AG04450 (cell line): ENCODE measurements around the gene CFAP20DC. TPM values are rescaled to one million over a fixed set of nuclear protein-coding genes. Genes with fewer than 3 reads are reported as not detected.

Experiments
- CTCF ChIA-PET: fragments of 300-600, 350-600 bp; formaldehyde crosslinking; extraction: SDS; loops from one replicate; lab custom pipeline; 2022; ENCODE audit warnings: antibody characterized with exemption, inconsistent platforms; lab: Charles Lee
- POLR2A ChIA-PET: fragments of 350-600 bp; formaldehyde crosslinking; extraction: SDS; loops from one replicate; lab custom pipeline; 2021; ENCODE audit warnings: antibody characterized with exemption, inconsistent platforms; lab: Yijun Ruan, JAX
- DNase-seq: peaks from one replicate; pipeline ENCODE4 v3.0.0-alpha.2; 2011; ENCODE audit warnings: low read depth, low spot score
- H3K27ac ChIP-seq: one replicate; pipeline ENCODE4 v1.5.1; 2012; ENCODE audit warnings: low read depth, low read length, control low read depth
- H3K27me3 ChIP-seq: one replicate; pipeline ENCODE4 v1.6.0; 2012; ENCODE audit warnings: low read length; ENCODE audit not compliant: control insufficient read depth, insufficient read depth
- H3K4me3 ChIP-seq: 2 replicates; pipeline ENCODE4 v1.5.1; 2011; ENCODE audit warnings: mild to moderate bottlenecking, low read depth, low read length, control low read depth
- H3K9me3 ChIP-seq: 2 replicates; pipeline ENCODE4 v1.5.1; 2012; ENCODE audit warnings: low read length; ENCODE audit not compliant: control insufficient read depth, insufficient read depth
- CTCF ChIP-seq: IDR thresholded peaks from 2 replicates; pipeline ENCODE4 v1.5.1; 2011; ENCODE audit warnings: low read depth, low read length, control low read depth, inconsistent platforms
- polyA plus RNA-seq: library from polyadenylated mRNA; depleted of rRNA; stranded (reverse); fragments of >200 nt; gene quantifications from 2 replicates; pipeline ENCODE4 v1.2.3, GENCODE V29; 2011

CFAP20DC gene
- polyA plus RNA-seq, 1 experiment: 3.5 TPM

- Histone ChIP-seq H3K4me3 (no peak overlapping the region), H3K27me3 (no peaks in the 10 kb centered on the region), H3K9me3 (no peaks in the 10 kb centered on the region), H3K27ac (peak overlapping the region; percentile 84)
- ChIA-PET POLR2A (interaction anchor here (0.6 kb wide), 1 partner anchor 438 kb away, joined by 6 read pairs; no protein-coding TSS in a partner anchor), CTCF (interaction anchor here (0.6 to 7.3 kb wide), 4 partner anchors 54 to 858 kb away, joined by 3 to 48 read pairs (median 8); no protein-coding TSS in a partner anchor)
- TF ChIP-seq CTCF: no peak
- DNase-seq: no peak
Observed at GRCh38 chr3:58999134-58999773, 50.6 kb downstream of the CFAP20DC start.

- POLR2A ChIA-PET: interaction anchor here (0.6 to 1.3 kb wide), 2 partner anchors 129 to 438 kb away, joined by 3 to 6 read pairs; no protein-coding TSS in a partner anchor
- Histone ChIP-seq H3K4me3 (no peak overlapping the region), H3K9me3 (no peaks in the 10 kb centered on the region), H3K27ac (peak overlapping the region; percentile 84), H3K27me3 (no peaks in the 10 kb centered on the region)
- CTCF ChIA-PET: interaction anchor here (0.6 to 7.3 kb wide), 6 partner anchors 55 to 859 kb away, joined by 3 to 48 read pairs (median 7); no protein-coding TSS in a partner anchor
- no peak for TF ChIP-seq CTCF
- peak; percentile 81 for DNase-seq
Observed at GRCh38 chr3:58998476-58999117, 51.2 kb downstream of the CFAP20DC start.

- H3K9me3 ChIP-seq: no peaks in the 10 kb centered on the region
- TF ChIP-seq CTCF: no peak
- no peaks in the 10 kb centered on the region for H3K27me3 ChIP-seq
- ChIA-PET POLR2A (no interaction called here), CTCF (interaction anchor here (1.5 to 7.3 kb wide), 4 partner anchors 30 to 215 kb away, joined by 5 to 48 read pairs (median 8); no protein-coding TSS in a partner anchor)
- no peak overlapping the region for H3K27ac ChIP-seq
- no peak overlapping the region for H3K4me3 ChIP-seq
- no peak for DNase-seq
Observed at GRCh38 chr3:58996730-58997129, 53.1 kb downstream of the CFAP20DC start.

- POLR2A ChIA-PET: no interaction called here
- DNase-seq: peak; percentile 38
- no peak overlapping the region for H3K27ac ChIP-seq
- no peaks in the 10 kb centered on the region for H3K9me3 ChIP-seq
- CTCF ChIA-PET: interaction anchor here (0.6 to 7.3 kb wide), 44 partner anchors 8 to 1616 kb away, joined by 3 to 48 read pairs (median 4); no protein-coding TSS in a partner anchor
- H3K27me3 ChIP-seq: no peaks in the 10 kb centered on the region
- peak; percentile 92 for TF ChIP-seq CTCF
- H3K4me3 ChIP-seq: no peak overlapping the region
Observed at GRCh38 chr3:58994746-58995330, 55.0 kb downstream of the CFAP20DC start.
